Upper lobe of left lung (tissue), 4 donors: ENCODE data around the gene USP27X.

Experiments used
- CTCF ChIP-seq, 6 experiments: fragments of 450-650 bp in 4 of 6; fragments of 200-600 bp in 2 of 6; sonication (generic) in 2 of 6; IDR thresholded peaks; one replicate each; pipeline ENCODE4 v1.5.1; 2016 to 2019; ENCODE audit warnings: antibody characterized with exemption in 6 of 6
- EP300 ChIP-seq, 4 donors: sonication (generic); formaldehyde crosslinking; IDR thresholded peaks; one replicate each; pipeline ENCODE4 v1.5.1; 2017; ENCODE audit warnings: antibody characterized with exemption in 4 of 4, control low read depth in 2 of 4
- POLR2A ChIP-seq, 4 donors: fragments of 450-650 bp; IDR thresholded peaks; one replicate each; pipeline ENCODE4 v1.5.1; 2016 to 2017; ENCODE audit warnings: antibody characterized with exemption in 4 of 4, mild to moderate bottlenecking in 2 of 4
- POLR2AphosphoS5 ChIP-seq, 2 donors: sonication (generic); formaldehyde crosslinking; IDR thresholded peaks; one replicate each; pipeline ENCODE4 v1.5.1; 2017; ENCODE audit warnings: antibody characterized with exemption in 2 of 2

- TF ChIP-seq CTCF (IDR thresholded peaks at IDR 0.05) = no peak
- no peak for TF ChIP-seq EP300 (IDR thresholded peaks at IDR 0.05)
- no peak for TF ChIP-seq POLR2A (IDR thresholded peaks at IDR 0.05)
- TF ChIP-seq POLR2AphosphoS5 (IDR thresholded peaks at IDR 0.05) = no peak
These were observed 19.8 kb upstream of the USP27X start for GRCh38 chrX:49859491-49859890.
